Left cardiac atrium (tissue), 4 donors: Measurements from ENCODE around the gene ABTB2. TPM values are rescaled to one million over a fixed set of nuclear protein-coding genes. Genes with fewer than 3 reads are reported as not detected.
"Not testable (repeated sequence)": the region's sequence is repeated elsewhere in the genome, so short reads cannot be mapped to it uniquely, and the experiment has no call there.

ENCODE experiments used
- ATAC-seq, 2 donors: fragments of 200-7000 bp; cut with Tn5 transposase; one replicate each; pipeline ENCODE4 v1.9.1; 2020; ENCODE audit warnings: mild to moderate bottlenecking in 2 of 2, moderate library complexity in 2 of 2
- DNase-seq: peaks from one replicate; pipeline ENCODE4 v3.0.0-alpha.2; 2020
- intact Hi-C, 2 donors: fragments of 100-400 bp; cut with DNase I; formaldehyde crosslinking; loops; one replicate each; pipeline versions ENCODE4 v1.14.1 to v1.15.1; 2022 to 2023
- total RNA-seq, 2 donors: library from RNA; stranded (reverse); fragmentation: NEBNext Ultra II Directional; extraction: Animal tissue kit (Norgen Biotek cat#: 25700); gene quantifications; one replicate each; pipeline ENCODE4 v1.2.1, GENCODE V29; 2021
- donor health status: DM: no; HTN: yes; CAD: no.
- donor health status: DM: no; HTN: yes; CAD: no; lungs with severe emphysema.
- donor health status: DM: yes; HTN: yes; CAD: no.
- donor health status: Dilated cardiomyopathy.

Gene ABTB2
- total RNA-seq, 2 donors from 2014 or later: 12.5 to 19.3 TPM

DNA sequence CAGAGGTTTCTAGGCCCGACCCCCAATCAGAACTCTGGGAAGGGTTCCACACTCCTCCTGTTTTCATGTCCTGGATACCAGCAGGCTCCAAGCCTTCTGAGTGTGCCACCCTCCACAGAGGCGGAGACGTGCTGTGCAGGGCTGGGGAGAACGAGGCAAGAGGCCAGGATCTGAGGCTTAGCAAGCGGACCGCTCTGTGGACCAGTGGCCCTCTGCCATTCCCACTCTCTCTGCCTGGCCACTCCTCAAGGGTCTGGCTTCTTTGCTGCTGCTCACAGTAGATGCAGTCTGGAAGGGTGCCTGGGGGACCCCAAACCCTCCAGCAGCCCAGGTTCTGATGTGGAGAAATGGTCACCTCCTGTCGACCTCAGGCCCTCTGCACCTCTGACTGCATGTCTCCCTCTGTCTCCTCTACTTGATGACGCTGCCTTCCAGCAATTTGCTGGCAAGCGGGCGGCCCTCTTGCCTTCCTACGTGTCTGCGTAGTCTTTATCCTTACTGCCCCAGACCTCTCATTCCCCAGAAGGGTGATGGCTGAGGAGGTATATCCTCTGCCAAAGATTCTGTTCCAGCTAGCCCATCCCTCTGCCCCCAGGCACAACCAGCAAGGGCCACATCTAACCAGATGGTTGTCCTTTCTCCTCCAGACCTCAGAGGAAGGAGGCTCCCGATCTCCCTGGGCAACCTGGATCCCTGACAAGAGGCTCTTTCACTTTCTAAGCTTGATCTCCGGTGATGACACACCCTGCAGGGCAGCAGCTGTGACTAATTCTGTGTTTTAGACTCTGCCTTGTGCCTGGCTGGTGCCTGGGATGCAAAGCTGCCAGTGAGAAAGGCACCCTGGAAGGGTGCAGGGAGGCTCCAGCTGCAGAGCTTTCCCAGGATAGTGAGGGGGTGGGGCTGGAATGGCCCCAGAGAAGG, 165.1 kb downstream of the ABTB2 start:
- intact Hi-C loops: no loop called here
- DNase-seq (peak; percentile 75), ATAC-seq (peak; percentile 80 to 90)

DNA sequence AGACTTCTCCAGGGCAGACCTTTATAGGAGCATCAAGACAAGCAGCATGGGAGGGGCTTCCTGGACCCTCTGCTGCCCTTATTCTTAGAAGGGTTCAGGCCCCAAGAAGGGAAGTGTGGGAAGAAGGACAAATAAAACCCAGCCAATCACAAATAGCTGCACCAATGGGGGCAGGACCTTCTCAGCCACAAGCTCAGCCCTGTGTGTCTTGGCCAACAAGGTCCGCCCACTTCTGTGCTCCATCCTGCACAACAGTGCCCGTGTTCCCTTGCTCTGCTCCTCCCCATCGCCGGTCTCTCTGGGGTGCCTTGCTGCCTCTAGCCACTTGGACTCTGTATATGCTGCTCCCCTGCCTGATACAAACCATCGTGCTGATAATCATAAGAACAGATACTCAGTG, 166.2 kb downstream of the ABTB2 start:
- DNase-seq (no peak), ATAC-seq (no peak)
- intact Hi-C loops: no loop called here

GRCh38 chr11:34190192-34191139, 167.3 kb downstream of the ABTB2 start:
- intact Hi-C loops: no loop called here
- ATAC-seq: no peak
- DNase-seq: no peak

GRCh38 chr11:34189191-34189590, 168.6 kb downstream of the ABTB2 start:
- intact Hi-C loops: no loop called here
- DNase-seq: no peak
- no peak for ATAC-seq

DNA sequence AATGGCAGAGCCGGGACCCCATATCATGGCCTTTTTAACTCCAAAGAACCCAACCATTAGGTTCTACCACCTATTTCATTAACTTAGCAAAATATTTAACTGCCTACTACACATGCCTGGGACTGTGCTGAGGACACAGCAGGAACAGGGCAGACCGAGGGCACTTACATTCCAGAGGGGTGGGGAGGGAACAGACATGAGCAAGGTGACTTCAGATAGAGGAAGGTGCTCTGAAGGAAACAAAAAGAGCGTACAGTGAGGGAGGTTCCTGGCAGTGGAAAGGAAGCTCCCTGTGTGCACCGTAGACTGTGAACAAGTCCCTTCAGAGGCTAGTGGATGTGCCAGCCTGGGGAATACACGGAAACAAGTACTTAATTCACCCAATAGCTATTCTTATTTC, 169.6 kb downstream of the ABTB2 start:
- intact Hi-C loops: no loop called here
- ATAC-seq (no peak), DNase-seq (no peak)

GRCh38 chr11:34185926-34186841, 171.6 kb downstream of the ABTB2 start:
- intact Hi-C loops: no loop called here
- peak in 1 of 2 donors; percentile 79 for ATAC-seq
- DNase-seq: no peak

- intact Hi-C loops: no loop called here
- DNase-seq (no peak), ATAC-seq (no peak)
Measured at GRCh38 chr11:34184505-34185015, 173.2 kb downstream of the ABTB2 start.

- DNase-seq (no peak), ATAC-seq (no peak)
- intact Hi-C loops: no loop called here
Measured at GRCh38 chr11:34183848-34184391, 173.9 kb downstream of the ABTB2 start.

- intact Hi-C loops: no loop called here
- DNase-seq: no peak
- no peak for ATAC-seq
Measured at GRCh38 chr11:34182921-34183685, 174.7 kb downstream of the ABTB2 start.

- ATAC-seq (no peak), DNase-seq (no peak)
- intact Hi-C loops: no loop called here
Measured at GRCh38 chr11:34182425-34182824, 175.4 kb downstream of the ABTB2 start.

DNA sequence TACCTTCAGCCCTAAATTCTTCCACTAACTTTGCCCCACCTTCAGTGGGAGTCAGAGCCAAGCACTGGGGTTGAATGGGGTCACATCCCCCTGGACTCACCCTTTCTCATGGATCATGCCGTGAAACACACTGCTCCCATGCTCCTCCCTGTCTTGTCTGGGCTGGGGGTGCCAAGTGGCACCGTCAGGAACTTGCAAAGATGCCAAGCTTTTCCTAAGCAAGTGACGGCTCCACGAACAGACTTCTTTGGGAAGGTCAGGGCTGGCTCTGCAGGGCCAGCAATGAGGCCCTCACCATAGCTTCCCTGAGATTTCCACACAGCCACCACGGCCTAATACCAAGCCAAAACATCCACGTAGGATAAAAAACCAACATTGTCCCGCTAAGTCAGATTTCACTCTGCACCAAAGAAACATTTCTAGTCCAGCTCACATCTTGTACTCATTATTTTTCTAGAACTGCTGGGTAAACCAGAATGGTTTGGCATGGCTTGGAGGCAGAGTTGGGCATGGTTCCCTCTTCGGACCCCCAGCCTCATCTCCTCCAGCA, 175.9 kb downstream of the ABTB2 start:
- intact Hi-C loops: no loop called here
- ATAC-seq (peak; percentile 7 to 36), DNase-seq (no peak)

GRCh38 chr11:34181251-34181650, 176.6 kb downstream of the ABTB2 start:
- intact Hi-C loops: no loop called here
- ATAC-seq: no peak

DNA sequence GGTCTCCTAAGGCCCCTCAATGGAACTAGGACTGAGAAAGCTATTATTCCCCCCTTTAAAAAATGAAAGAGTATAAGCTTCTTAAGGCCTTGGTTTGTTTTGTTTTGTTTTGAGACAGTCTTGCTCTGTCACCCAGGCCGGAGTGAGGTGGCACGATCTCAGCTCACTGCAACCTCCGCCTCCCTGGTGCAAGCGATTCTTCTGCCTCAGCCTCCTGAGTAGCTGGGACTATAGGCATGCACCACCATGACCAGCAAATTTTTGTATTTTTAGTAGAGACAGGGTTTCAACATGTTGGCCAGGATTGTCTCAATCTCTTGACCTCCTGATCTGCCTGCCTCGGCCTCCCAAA, 177.0 kb downstream of the ABTB2 start:
- intact Hi-C loops, ATAC-seq, DNase-seq: not testable (repeated sequence)

More at GRCh38 chr11:34181251-34181650, 176.6 kb downstream of the ABTB2 start:
- no peak for DNase-seq

GRCh38 chr11:34180040-34180813, 177.6 kb downstream of the ABTB2 start:
- intact Hi-C loops: no loop called here
- ATAC-seq (no peak), DNase-seq (no peak)

DNA sequence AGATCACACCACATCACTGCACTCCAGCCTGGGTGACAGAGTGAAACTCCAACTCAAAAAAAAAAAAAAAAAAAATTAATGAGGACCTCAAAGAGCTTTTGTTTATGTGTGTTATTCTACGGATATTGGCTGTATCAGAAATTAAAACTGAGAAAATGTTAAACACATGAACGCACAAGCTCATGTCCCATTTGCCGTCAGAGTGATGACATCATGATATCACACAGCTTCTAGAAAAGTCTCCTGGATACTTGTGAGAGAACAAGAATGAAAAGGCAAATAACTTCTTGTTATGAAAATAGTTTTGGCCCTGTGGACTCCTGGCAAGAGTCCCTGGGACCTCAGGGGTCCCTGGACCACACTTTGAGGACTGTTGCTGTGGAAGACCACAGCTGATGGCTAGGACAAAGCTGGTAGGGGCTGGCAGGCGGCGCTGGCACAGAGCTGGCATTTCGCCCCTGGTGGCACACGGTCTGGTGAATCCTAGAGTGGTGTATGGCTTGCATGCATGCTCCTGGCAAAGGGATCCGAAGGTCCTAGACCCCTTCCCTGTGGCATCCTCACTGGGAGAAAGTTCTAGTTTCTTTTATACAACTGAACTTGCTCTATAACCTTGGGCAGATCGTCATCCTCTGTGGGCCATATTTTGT, 178.7 kb downstream of the ABTB2 start:
- ATAC-seq: no peak
- DNase-seq: no peak
- intact Hi-C loops: loop anchor here in 1 of 2 donors (5.0 to 10.0 kb wide), 2 partner anchors 182 to 316 kb away; no protein-coding TSS in a partner anchor

DNA sequence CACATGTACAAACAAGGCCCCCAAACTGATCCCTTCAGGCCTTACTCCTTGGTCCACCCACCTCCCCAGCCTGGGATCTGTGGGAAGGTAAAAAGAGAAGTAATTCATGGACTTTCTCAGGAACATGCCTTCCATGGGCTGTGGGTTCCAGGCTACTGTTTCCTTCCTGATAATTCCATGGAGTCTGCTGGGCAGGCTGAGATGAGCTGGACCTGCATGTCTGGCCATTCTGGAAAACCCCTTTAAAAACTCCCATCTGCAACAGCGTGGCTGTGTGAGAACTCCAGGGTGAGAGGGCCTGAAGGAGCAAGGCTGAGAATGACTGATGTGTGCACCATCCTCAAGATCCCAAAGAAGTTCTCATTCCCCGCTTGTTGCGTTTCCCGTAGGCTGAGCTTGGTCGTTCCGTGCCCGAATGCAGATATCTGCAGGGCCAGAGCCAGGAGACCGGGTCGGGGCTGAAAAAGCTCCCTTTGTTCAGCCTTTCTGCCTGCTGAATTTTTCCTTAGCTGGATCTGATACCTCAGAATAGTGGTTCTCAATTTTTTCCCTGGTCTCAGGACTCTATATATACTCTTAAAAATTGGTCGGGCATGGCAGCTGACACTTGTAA, 179.5 kb downstream of the ABTB2 start:
- ATAC-seq (no peak), DNase-seq (no peak)
- intact Hi-C loops: loop anchor here in 1 of 2 donors (5.0 to 10.0 kb wide), 2 partner anchors 181 to 316 kb away; no protein-coding TSS in a partner anchor
